ENCODE measurements around the gene OR2V1.
"Not testable (repeated sequence)": the region's sequence is repeated elsewhere in the genome, so short reads cannot be mapped to it uniquely, and the experiment has no call there.

Gene OR2V1

DNA sequence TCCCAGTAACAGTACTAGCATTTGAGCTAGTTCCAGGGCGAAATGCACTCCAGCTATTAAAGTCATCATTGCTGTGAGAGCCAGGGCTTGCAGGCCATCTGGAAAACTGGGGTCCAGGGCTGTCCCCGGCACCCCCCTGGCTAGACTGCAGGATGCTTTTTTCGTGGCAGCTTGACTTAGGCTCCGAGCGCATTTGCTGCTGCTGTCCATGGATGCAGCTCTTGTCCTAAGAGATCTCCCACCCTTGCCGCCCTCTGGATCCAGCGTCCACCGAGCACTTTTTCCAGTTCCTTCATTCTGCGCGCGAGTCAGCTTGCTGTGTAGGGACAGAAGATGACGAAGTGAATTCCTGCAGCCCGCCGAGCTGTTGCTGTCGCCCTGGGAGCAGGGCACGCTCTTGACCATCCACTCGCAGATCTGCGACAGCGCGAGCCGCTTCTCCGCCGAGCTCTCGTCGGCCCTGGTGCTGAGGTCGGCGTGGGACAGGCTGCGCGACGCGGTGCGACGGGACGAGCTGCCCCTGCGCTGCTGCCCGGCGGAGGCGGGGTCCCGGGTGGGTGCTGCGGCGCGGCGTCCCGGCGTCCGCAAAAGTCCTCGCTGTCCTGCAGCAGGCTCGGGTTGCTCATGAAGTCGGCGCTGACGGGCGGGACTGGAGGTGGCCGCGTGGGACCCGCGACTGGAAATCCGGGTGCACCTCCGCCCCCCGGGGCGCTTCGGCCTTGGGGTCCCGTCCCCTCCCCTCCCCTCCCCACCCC is 30.7 kb downstream of the OR2V1 start:
- TF ChIP-seq, protein P1, sequence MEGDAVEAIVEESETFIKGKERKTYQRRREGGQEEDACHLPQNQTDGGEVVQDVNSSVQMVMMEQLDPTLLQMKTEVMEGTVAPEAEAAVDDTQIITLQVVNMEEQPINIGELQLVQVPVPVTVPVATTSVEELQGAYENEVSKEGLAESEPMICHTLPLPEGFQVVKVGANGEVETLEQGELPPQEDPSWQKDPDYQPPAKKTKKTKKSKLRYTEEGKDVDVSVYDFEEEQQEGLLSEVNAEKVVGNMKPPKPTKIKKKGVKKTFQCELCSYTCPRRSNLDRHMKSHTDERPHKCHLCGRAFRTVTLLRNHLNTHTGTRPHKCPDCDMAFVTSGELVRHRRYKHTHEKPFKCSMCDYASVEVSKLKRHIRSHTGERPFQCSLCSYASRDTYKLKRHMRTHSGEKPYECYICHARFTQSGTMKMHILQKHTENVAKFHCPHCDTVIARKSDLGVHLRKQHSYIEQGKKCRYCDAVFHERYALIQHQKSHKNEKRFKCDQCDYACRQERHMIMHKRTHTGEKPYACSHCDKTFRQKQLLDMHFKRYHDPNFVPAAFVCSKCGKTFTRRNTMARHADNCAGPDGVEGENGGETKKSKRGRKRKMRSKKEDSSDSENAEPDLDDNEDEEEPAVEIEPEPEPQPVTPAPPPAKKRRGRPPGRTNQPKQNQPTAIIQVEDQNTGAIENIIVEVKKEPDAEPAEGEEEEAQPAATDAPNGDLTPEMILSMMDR (IDR thresholded peaks at IDR 0.05; ENCODE audit: borderline replicate concordance, extremely low read depth, low read length, poor library complexity, severe bottlenecking) = no peak
- no peak for TF ChIP-seq EZH2 (IDR thresholded peaks at IDR 0.05; ENCODE audit: borderline replicate concordance, low read depth, low read length, severe bottlenecking)
- no peak overlapping the region for H3K4me3 ChIP-seq (ENCODE audit: low read depth in 1 of 2, low read length in 2 of 2)
- ATAC-seq (ENCODE audit: insufficient read depth, low read depth) (no peak), DNase-seq (no peak)
- no peaks in the 10 kb centered on the region for H3K27me3 ChIP-seq (ENCODE audit: insufficient read depth, low read length, poor library complexity)
- no peaks in the 10 kb centered on the region for H3K36me3 ChIP-seq (ENCODE audit: insufficient read depth, low read length)
- H3K4me2 ChIP-seq (ENCODE audit: insufficient read depth, low read length) = no peak overlapping the region
- no peaks in the 10 kb centered on the region for H4K20me1 ChIP-seq (ENCODE audit: insufficient read depth, low read length)
- no peak overlapping the region for H3K27ac ChIP-seq (ENCODE audit: low read length)
- H3K9ac ChIP-seq (ENCODE audit: low read depth, low read length) = no peak overlapping the region
- H3K79me2 ChIP-seq (ENCODE audit: insufficient read depth, low read length) = no peaks in the 10 kb centered on the region
- H3K9me3 ChIP-seq (ENCODE audit: insufficient read depth, low read length, severe bottlenecking) = no peaks in the 10 kb centered on the region
- no peak overlapping the region for H2AFZ ChIP-seq (ENCODE audit: low read depth, low read length)
- H3K4me1 ChIP-seq (ENCODE audit: insufficient read depth, low read length) = no peaks in the 10 kb centered on the region

DNA sequence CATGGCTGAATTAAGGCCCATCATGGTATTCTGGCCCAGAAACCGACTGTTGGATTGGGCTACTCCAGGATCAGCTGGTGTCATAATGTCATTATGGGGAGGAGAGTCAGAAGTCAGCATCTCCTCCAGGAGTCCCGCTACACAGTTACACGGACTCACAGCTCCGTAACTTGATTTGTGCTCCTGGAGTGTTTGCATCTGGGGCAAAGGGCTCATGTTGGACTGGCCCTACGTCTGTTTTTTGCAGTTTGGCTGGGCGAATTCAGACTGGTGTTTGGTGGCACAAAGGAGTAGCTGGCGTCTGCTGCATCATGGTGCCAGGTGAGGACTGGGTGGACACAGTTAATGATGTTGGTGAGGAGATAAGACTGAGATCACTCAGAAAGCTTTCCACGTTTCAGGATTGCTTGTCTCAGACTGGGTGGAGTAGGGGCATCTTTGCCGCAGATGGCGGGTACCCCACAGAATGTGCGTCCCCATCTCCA is 31.3 kb downstream of the OR2V1 start:
- H3K4me1 ChIP-seq (ENCODE audit: insufficient read depth, low read length) = no peaks in the 10 kb centered on the region
- no peaks in the 10 kb centered on the region for H3K27me3 ChIP-seq (ENCODE audit: insufficient read depth, low read length, poor library complexity)
- H3K4me3 ChIP-seq (ENCODE audit: low read depth in 1 of 2, low read length in 2 of 2) = no peak overlapping the region
- no peak overlapping the region for H3K27ac ChIP-seq (ENCODE audit: low read length)
- H3K79me2 ChIP-seq (ENCODE audit: insufficient read depth, low read length) = no peaks in the 10 kb centered on the region
- H3K9me3 ChIP-seq (ENCODE audit: insufficient read depth, low read length, severe bottlenecking) = no peaks in the 10 kb centered on the region
- H3K9ac ChIP-seq (ENCODE audit: low read depth, low read length) = no peak overlapping the region
- H2AFZ ChIP-seq (ENCODE audit: low read depth, low read length) = no peak overlapping the region
- no peak for TF ChIP-seq EZH2 (IDR thresholded peaks at IDR 0.05; ENCODE audit: borderline replicate concordance, low read depth, low read length, severe bottlenecking)
- TF ChIP-seq, protein P1 (IDR thresholded peaks at IDR 0.05; ENCODE audit: borderline replicate concordance, extremely low read depth, low read length, poor library complexity, severe bottlenecking) = no peak
- ATAC-seq (ENCODE audit: insufficient read depth, low read depth) = no peak
- no peak overlapping the region for H3K4me2 ChIP-seq (ENCODE audit: insufficient read depth, low read length)
- no peaks in the 10 kb centered on the region for H4K20me1 ChIP-seq (ENCODE audit: insufficient read depth, low read length)
- DNase-seq = no peak
- H3K36me3 ChIP-seq (ENCODE audit: insufficient read depth, low read length) = no peaks in the 10 kb centered on the region

DNA sequence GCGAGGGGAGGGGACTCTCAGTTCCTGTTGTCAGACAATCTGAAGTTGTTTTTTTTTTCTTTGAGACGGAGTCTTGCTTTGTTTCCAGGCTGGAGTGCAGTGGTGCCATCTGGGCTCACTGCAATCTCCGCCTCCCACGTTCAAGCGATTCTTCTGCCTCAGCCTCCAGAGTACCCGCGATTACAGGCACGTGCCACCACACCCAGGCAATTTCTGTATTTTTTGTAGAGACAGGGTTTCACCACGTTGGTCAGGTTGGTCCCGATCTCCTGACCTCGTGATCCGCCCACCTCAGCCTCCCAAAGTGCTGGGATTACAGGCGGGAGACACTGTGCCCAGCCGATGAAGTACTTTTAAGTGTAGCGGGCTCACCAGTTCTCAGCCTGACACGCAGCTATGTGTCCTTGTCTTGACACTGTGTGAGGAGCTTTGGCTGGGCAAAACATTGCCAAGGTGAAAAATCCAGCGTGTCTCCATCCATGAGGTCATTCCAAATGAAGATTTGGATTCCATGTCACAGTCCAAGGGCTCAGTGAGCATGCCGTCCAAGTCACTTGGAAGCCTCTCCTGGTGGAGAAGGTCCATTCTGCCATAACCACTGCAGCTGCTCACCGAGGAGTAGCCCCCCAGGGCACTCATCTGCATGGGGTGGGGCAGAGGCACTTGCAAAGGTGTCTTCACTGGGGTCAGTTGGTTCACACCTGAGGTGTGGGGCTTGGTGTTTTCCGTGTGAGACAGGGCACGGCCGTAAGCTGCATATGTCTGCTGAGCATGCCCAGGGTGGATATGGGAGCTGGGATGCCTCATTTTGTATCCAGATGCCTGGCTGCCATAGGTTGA is 32.0 kb downstream of the OR2V1 start:
- no peak overlapping the region for H2AFZ ChIP-seq (ENCODE audit: low read depth, low read length)
- TF ChIP-seq, protein P1 (IDR thresholded peaks at IDR 0.05; ENCODE audit: borderline replicate concordance, extremely low read depth, low read length, poor library complexity, severe bottlenecking) = no peak
- TF ChIP-seq EZH2 (IDR thresholded peaks at IDR 0.05; ENCODE audit: borderline replicate concordance, low read depth, low read length, severe bottlenecking) = no peak

DNA sequence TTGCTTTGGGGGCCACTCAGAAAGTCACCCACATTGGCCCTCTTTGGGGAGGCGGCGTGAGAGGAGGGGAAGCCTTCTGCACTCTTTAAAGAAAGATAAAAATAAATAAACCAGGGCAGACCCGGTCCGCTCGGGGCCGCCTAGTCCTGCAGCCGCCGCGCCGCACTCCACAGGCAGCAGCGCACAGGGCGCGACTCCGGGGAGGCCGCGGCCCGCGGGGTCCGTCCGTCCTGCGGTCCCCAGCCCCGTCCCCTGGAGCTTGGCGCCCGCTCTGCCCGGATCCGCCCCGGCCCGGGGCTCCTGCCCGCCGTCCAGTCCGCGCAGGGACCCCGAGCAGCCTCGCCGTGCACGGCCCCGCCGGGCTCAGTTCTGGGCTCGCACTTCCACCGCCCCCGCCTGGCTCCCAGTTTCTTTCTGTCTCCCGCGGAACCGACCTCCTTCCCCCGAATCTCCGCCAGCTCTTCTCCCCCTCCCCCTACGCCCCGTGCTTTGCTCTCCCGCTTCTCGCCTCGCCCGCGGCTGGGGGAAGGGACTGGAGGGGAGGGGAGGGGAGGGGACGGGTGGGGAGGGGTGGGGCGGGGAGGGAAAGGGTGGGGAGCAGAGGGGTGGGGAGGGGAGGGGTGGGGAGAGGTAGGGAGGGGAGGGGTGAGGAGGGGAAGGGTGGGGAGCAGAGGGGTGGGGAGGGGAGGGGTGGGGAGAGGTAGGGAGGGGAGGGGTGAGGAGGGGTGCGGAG is 33.0 kb downstream of the OR2V1 start:
- H3K4me1 ChIP-seq (ENCODE audit: insufficient read depth, low read length); DNase-seq; H3K27me3 ChIP-seq (ENCODE audit: insufficient read depth, low read length, poor library complexity); H3K36me3 ChIP-seq (ENCODE audit: insufficient read depth, low read length); H3K4me2 ChIP-seq (ENCODE audit: insufficient read depth, low read length); H3K4me3 ChIP-seq (ENCODE audit: low read depth in 1 of 2, low read length in 2 of 2); H2AFZ ChIP-seq (ENCODE audit: low read depth, low read length); H3K79me2 ChIP-seq (ENCODE audit: insufficient read depth, low read length); H3K9me3 ChIP-seq (ENCODE audit: insufficient read depth, low read length, severe bottlenecking); H3K27ac ChIP-seq (ENCODE audit: low read length); H4K20me1 ChIP-seq (ENCODE audit: insufficient read depth, low read length); H3K9ac ChIP-seq (ENCODE audit: low read depth, low read length); ATAC-seq (ENCODE audit: insufficient read depth, low read depth): not testable (repeated sequence)

More for the DNA sequence above, 32.0 kb downstream of the OR2V1 start:
- H4K20me1 ChIP-seq (ENCODE audit: insufficient read depth, low read length) = no peaks in the 10 kb centered on the region
- no peaks in the 10 kb centered on the region for H3K9me3 ChIP-seq (ENCODE audit: insufficient read depth, low read length, severe bottlenecking)
- DNase-seq (no peak), ATAC-seq (ENCODE audit: insufficient read depth, low read depth) (no peak)
- no peaks in the 10 kb centered on the region for H3K4me1 ChIP-seq (ENCODE audit: insufficient read depth, low read length)
- H3K36me3 ChIP-seq (ENCODE audit: insufficient read depth, low read length) = no peaks in the 10 kb centered on the region
- H3K9ac ChIP-seq (ENCODE audit: low read depth, low read length) = no peak overlapping the region
- H3K27ac ChIP-seq (ENCODE audit: low read length) = no peak overlapping the region
- no peaks in the 10 kb centered on the region for H3K27me3 ChIP-seq (ENCODE audit: insufficient read depth, low read length, poor library complexity)
- no peaks in the 10 kb centered on the region for H3K79me2 ChIP-seq (ENCODE audit: insufficient read depth, low read length)
- no peak overlapping the region for H3K4me2 ChIP-seq (ENCODE audit: insufficient read depth, low read length)
- H3K4me3 ChIP-seq (ENCODE audit: low read depth in 1 of 2, low read length in 2 of 2) = no peak overlapping the region

DNA sequence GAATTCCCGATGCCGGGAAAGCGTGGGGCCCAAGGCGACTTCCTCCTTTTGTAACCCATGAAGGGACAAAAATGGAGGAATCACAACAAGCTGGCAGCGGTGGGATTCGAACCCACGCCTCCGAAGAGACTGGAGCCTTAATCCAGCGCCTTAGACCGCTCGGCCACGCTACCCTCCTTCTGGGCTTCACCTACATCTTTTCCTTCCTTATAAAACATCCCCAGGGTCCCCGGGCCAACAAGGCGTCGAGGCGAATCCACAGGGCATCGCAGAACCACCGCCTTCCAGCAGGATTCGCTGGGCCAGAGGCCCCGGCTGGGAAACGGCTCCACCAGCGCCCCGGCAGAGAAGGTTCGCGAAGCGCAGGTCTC is 33.6 kb downstream of the OR2V1 start:
- H3K27ac ChIP-seq (ENCODE audit: low read length); H3K9me3 ChIP-seq (ENCODE audit: insufficient read depth, low read length, severe bottlenecking); H3K9ac ChIP-seq (ENCODE audit: low read depth, low read length); H3K4me2 ChIP-seq (ENCODE audit: insufficient read depth, low read length); H3K79me2 ChIP-seq (ENCODE audit: insufficient read depth, low read length); H3K27me3 ChIP-seq (ENCODE audit: insufficient read depth, low read length, poor library complexity); H2AFZ ChIP-seq (ENCODE audit: low read depth, low read length); H3K4me1 ChIP-seq (ENCODE audit: insufficient read depth, low read length); H4K20me1 ChIP-seq (ENCODE audit: insufficient read depth, low read length); DNase-seq; ATAC-seq (ENCODE audit: insufficient read depth, low read depth); H3K4me3 ChIP-seq (ENCODE audit: low read depth in 1 of 2, low read length in 2 of 2); H3K36me3 ChIP-seq (ENCODE audit: insufficient read depth, low read length): not testable (repeated sequence)
